GM21381 (cell line): Measurements from ENCODE around the gene BCAS4.
A peak's percentile ranks its signal among the peaks of the same experiment; 100 is the strongest.
"Not testable (repeated sequence)": the region's sequence is repeated elsewhere in the genome, so short reads cannot be mapped to it uniquely, and the experiment has no call there.

Source experiments
- ATAC-seq: cut with Tn5 transposase; IDR thresholded peaks from one replicate; pipeline ENCODE4 v1.9.1; 2021; ENCODE audit warnings: mild to moderate bottlenecking, moderate library complexity; ENCODE audit not compliant: unreplicated experiment

Gene BCAS4

DNA sequence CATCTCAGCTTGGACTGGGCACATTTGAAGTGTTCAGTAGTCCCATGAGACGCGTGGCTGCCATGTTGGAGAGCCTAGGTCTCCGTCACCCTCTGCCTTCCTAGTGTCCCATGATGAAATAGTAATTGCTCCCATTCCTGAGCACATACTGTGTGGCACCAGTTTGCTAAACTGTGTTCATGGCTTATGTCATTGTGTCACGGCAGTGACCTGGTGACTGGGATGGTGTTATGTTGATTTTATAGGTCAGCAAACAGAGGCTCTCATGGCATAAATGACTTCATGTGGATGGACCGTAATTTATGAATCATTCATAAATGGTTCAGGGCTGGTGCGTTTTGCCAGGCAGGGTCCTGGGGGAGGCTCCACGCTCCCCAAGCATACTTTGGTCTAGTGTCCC lies 3.8 kb downstream of the BCAS4 start:
- no peak for ATAC-seq

DNA sequence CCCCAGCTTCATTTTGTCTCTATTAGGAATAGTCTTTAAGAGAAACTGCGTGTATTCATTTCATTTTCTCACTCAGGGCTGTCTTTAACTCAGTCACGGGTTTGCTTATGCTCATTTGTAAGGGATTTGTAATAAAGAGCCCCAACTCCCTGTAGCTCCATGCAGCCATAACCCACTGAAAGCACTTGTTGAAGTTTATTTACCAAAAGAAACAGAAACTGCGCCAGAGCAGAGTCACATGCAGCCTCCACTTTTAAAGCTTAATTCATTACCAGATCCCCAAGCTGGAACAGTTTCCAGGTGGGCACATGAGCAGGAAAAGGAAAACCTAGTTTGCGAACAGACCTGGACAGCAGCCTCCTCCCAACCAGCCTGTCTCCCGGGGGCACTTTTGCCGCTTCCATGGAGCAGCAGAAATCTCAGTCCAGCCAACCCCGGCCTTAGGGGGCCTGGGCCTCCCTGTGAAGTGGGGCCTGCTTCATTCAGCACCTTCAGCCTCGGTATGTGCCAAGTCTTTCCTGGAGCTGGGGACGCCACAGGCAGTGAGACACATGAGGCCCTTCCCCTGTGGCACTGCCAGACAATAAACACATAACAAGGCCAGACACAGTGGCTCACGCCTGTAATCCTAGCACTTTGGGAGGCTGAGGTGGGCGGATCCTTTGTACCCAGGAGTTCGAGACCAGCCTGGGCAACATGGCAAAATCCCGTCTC lies 4.5 kb downstream of the BCAS4 start:
- ATAC-seq: no peak

DNA sequence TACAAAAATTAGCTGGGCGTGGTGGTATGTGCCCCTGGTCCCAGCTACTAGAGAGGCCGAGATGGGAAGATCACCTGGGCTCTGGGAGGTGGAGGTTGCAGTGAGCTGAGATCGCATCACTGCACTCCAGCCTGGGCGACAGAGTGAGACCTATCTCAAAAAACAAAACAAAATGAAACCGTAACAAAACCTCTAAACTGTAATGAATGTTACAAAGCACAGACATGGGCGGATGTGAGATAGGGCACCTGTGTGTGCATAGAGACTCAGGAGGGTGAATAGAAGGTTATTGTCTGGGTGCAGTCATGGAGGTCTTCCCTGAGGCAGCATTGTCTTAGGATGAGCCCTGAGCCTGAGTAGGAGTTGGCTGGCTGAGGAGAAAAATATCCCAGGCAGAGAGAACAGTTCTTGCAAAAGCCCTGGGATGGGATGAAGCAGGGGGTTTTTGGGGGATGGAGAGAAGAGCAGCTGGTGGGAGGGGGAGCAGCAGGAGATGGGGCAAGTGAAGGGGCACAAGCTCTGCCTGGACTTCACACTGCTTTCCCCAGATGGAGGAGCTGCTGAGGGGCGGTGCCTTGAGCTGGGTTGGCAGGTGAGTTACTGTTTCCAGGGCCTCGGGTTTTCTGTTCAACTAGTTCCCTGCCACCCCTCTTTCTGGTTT lies 5.2 kb downstream of the BCAS4 start:
- peak; percentile 36 for ATAC-seq

DNA sequence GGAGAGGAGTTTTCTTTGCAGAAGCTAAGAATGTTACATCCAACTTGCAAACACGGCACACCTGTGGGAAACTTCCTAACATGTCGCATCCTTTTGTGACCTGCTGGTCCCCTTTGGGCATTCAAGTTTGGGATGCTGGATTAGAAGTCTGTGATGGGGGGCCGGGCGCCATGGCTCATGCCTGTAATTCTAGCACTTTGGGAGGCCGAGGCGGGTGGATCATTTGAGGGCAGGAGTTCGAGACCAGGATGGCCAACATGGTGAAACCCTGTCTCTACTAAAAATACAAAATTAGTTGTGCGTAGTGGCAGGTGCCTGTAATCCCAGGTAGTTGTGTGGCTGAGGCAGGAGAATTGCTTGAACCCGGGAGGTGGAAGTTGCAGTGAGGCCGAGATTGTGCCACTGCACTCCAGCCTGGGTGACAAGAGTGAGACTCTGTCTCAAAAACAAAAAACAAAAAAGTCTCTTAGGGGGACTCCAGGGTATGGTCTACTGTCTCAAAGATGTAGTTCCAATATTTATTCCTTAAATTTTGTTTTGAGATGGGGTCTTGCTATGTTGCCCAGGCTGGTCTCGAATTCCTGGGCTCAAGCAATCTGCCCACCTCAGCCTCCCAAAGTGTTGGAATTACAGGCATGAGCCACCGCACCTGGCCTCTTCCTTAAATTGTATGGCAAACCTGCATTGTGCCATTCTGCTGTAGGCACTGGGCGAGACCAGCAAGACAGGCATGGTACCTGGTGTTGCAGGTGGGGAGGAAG lies 6.3 kb downstream of the BCAS4 start:
- not testable (repeated sequence) for ATAC-seq

DNA sequence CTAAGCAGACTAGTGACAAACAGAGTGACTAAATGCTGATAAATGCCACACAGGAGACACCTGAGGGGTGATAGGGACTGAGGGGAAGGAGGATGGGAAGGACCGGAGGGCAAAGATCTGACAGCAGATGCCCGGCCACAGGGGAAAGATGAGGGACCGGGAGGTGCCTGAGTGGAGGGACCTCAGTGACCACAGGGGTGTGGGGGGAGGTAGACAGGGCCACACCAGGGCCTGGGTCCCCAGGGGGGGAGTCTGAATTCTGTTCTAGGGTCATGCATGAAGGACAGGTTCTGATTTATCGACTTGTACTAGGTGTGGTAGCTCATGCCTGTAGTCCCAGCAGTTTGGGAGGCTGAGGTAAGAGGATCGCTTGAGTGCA lies 6.9 kb downstream of the BCAS4 start:
- ATAC-seq: no peak

DNA sequence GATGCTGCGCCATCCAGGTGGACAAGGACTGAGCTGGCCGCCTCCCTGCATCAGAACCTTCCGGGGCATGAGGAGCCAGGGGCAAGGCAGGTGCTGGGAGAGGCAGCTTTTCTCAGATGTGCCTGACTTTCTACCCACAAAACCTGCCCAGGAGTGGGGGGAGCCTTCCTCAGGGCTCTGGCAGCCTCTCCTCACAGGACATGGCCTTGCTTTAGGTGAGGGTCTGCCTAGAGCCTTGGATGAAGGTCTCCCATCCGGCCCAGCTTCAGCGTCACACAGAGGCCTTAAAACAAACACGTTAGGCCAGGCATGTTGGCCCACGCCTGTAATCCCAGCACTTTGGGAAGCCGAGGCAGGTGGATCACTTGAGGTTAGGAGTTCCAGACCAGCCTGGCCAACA lies 7.4 kb downstream of the BCAS4 start:
- no peak for ATAC-seq

DNA sequence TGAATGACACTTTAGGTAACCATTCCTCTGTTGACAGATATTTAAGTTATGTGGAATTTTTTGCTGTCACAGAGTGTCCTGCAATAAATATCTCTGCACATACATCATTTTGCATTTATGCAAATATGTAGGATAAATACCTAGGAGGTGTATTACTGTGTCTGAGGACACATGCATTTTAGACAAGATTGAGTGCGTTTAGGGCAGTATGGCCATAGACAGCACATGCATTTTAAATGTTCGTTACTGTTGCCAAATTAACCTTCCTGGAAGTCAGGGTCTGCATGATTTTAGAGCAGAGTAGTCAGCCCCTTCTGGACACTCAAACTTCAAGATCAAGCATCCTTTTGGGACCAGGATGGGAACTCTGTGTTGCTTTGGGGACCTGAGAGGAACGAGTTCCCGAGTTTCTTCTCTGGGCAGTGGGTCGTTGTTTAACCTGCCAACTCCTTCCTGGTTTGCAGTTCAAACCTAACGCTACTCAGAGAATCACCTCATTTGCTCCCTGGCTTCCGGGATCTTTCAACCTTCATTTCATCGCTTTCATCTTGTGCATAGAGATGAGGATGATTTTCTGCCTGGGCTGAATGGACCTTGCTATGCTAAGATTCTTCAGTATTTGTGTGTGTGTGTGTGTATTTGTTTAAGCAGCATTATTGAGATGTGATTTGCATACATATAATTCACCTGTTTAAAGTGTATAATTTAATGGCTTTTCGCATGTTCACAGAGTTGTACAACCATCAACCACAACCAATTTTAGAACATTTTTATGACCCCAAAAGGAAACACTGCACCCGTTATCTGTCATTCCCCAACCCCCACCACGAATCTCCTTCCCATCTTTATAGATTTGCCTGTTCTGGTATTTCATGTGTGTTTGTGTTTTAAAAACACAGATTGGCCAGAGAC lies 9.8 kb downstream of the BCAS4 start:
- no peak for ATAC-seq

DNA sequence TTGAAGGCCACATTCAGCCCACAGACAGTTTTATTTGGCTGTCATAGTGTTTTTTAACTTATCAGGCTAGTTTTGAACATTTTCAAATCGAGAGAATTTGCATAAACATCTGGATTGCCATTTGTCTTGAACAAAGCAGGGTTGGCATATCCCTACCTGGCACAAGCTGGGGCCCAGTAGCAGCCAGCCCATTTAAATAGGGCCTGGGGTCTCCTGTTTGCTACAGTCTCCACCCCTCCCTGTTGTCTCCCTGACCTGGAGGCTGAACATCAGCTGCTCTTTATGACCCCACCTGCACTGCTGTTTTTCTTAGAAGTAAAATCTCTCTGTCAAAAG lies 10.5 kb downstream of the BCAS4 start:
- no peak for ATAC-seq

DNA sequence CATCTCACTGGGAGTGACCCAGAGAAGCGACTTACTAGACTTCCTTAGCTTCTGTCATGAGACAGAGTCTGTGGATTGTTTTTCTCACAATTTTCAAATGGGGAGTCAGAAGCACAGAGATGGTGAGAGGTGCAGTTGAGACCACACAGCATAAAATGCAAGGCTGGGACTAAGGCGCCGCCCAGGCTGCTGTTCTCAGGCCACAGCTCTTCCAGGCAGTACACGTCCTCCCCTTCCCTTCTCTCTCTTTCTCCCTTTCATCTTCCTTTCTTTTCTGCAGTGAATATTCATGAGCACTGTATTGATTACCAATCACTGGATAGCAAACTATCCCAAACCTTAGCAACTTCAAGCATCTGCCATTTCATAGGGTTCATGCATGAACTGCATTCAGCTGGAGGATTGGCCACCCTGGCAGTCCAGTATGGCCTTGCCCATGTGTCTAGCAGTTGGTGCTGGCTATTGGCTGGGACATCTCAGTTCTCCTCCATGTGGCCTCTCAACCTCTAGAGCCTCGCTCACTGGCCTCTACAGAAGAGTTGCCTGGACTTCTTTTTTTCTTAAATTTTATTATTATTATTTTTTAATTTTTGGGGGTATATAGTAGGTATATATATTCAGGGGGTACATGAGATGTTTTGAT lies 11.4 kb downstream of the BCAS4 start:
- no peak for ATAC-seq

DNA sequence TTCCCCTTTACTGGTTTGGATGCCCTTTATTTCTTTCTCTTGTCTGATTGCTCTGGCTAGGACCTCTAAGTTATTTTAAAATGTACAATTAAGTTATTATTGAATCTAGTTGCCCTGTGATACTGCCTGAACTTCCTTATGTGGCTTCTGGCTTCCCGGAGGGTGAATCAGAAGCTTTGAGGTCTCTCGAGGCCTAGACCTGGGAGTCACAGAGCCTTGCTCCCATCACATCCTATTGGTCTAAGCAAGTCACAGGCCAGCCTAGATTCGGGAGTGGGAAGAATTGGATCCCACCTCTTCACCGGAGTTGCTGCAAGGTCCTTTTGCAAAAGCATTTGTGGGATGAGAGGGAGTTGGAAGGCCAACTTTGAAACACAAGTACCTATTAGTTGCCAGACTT lies 15.2 kb downstream of the BCAS4 start:
- ATAC-seq: no peak

DNA sequence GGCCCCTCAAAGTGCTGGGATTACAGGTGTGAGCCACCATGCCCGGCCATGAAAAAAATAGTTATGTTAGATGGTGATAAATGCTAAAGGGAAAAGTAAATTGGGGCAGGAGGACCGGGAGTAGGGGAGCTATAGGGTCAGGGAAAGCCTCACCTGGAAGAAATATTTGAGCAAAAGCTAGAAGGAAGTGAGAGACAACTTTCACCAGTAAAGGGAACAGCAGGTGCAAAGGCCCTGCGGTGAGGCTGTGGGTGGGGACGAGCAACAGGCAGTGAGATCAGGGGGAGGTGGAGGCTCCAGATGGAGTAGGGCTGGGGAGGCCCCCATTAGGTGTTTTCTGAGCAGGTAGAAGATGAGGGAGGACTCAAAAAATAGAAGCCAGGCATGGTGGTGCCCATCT lies 16.0 kb downstream of the BCAS4 start:
- ATAC-seq: no peak

DNA sequence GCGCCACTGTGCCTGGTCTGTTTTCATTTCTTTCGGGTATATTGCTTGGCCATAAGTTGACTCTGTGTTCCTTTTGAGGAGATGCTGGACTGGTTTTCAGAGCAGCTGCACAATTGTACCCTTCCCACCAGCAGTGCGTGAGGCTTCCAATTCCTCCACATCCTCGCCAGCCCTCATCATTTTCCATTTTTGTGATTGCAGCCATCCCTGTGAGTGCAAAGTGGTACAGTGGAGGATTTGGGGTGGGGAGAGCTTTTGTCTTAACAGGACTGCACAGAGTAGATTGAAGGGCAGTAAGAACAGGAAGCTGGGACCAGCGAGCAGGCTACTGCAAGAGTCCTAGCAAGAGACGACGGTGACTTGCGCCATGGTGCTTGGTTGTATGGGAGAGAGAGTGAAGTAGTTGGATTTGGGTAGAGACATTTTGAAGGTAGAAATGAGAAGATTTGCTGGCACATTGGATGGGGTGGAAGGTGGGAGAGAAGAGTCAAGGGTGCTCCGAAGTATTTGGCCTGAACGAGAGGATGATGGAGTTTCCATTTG lies 18.3 kb downstream of the BCAS4 start:
- no peak for ATAC-seq

DNA sequence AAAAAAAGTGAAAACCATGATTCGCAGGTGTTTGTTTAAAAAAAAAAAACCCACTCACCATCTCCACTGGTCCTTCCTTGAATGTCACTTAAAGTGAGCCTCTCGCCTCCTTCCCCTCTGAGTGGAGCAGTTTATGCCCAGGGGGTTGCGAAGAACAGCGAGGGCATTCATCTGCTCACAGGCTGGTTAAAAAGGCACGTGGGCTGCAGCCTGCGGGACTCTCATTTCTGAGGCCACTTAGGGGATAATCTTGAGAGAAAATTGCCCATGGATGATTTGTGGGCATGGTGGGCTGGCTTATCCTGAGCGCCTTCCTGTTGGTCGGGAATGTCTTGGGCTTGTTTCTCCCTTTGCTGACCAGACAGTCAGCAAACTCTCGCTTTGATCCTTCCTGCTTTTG lies 18.9 kb downstream of the BCAS4 start:
- no peak for ATAC-seq

DNA sequence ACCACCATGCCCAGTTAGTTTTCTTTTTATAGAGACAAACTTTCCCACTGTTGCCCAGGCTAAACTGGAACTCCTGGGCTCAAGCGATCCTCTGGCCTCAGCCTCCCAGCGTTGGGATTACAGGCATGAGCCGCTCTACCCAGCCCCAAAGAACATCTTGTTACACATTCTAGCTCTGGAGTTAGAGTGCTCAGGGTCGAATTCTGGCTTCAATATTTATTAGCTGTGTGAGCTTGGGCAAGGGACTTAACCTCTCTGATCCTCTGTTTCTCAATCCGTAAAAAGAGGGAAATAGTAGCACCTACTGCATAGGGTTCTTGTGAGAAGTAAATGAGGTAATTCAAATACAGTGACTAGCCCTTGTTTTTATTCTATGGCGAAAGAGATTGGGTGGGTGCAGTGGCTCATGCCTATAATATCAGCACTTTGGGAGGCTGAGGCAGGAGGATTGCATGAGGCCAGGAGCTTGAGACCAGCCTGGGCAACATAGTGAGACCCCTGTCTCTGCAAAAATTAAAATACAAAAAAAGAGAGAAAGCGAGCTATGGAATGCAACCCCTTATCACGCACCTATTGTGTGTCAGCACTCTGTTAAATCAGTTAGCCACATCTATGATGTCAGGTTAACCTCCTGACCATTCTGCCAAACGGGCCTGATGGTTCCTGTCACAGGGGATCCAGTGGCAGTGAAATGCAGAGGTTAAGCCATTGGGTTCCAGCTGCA lies 19.7 kb downstream of the BCAS4 start:
- ATAC-seq: no peak

DNA sequence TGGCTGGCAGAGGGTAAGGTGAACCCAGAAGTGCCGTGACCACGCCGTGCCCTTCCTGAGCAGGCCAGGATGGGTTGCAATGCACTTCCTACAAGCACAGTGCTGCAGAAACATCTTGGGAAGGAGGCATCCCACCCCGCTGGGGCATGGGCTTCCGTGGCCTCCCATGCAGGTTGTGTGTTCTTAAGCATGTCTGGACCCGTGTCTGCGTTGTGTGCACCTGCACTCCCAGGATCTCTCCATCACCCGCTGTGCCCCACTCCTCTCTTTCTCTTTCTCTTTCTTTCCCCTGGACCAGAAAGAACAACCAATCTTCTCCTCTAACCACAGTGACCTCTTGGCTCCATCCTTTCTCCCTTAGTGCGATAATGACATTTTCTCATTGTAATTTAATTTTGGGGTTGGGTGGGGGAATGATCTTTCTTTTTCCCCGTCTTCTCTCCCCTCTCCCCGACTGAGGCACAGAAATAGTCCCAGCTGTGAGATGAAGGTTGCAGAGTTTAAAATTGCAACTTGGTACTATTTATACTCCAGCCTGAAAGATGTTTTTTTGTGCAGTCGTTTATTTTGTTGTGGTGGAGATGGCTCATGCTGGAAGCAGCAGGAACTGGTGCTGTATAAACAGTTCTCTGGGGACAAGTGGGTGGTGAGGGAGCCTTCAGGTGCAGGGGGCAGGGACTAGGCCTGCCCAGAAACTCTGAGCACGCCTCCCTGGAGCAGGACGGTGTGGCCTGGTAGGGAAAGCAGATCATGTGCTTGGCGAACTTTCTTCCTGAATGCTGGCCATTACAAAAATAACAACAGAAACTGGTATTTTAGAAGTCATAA lies 20.5 kb downstream of the BCAS4 start:
- ATAC-seq: no peak

DNA sequence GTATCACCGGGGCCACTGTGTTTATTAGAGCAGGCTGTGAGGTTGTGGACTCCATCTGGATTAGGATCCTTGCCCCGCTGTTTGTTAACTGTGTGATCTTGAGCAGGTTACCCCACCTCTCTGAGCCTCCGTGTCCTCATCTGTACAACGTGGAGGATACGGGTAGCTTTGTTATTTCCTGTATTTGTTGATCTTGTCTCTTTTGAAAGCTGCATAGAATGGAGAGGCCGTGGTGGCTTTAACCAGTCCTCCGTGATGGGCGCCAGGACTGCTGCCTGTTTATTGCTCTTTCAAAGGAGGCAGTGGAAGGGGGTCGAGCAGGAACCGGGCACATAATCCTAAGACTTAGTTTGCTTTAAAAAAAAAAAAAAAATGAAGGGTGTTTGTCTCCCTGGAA lies 22.9 kb downstream of the BCAS4 start:
- ATAC-seq: no peak

DNA sequence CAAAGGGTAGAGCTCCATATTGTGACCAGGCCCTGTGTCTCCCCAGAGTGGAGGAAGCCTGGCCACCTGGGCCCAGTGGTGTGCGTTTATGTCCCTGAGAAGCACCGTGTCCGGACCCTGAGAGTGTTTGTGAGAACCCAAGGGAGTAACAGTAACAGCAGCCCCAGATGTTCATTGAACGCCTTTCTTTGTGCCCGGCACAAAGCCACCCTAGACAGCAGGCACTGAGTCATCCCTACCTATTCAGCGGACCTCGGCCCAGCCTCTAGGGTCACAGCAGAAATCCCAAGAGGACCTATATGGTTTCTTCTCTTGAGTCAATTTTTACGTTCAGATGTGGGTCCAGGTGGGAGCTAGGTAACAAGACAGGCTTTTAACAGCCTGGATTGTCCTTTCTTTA lies 24.5 kb downstream of the BCAS4 start:
- ATAC-seq: no peak

DNA sequence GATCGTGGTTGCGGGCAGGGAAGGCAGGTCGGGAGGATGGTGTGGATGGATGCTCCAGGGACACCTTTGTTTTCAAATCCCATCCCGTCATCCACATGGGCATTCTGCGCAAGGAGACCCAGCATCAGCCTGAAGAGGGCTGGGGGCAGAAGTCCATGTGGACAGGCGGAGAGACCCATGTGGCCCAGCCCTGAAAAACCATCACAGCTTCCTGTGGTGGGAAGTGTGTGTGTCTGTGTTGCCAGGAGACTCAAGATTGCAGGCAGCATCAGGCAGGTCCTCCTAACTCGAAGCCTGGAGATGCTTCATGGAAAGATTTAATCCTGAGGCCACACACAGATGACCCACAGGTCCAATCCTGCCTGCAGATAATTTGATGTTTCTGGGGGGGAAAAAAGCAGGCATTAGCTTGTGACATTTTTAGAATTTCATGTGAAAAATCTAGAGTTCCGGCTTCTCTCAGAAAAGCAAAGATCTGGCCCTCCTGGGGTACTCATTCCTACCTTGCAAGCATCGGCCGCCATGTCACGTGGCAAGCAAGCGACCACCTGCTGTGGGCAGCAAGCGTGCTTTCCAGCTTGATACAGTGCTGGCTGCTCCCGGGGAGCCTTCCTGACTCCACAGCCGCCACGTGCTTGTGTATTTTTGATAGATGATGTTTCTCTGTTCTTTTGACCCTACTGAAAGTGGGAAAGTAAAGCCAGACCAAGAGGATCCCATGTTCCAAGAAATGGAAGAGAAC lies 25.8 kb downstream of the BCAS4 start:
- ATAC-seq: no peak
